Effector memory CD4-positive, alpha-beta T cell (primary cell): ENCODE results near the gene SSBP3.

ENCODE experiments used
- DNase-seq, 3 donors: peaks; one replicate each; pipeline ENCODE4 v3.0.0-alpha.2; 2020
- H3K27ac ChIP-seq: 2 replicates; pipeline ENCODE4 v1.7.0; 2013; ENCODE audit warnings: mild to moderate bottlenecking, low read length, moderate library complexity; ENCODE audit not compliant: insufficient read depth, poor library complexity, severe bottlenecking
- H3K27me3 ChIP-seq: replicated peaks from 2 replicates; pipeline ENCODE4 v1.7.0; 2013; ENCODE audit warnings: mild to moderate bottlenecking, low read length; ENCODE audit not compliant: insufficient read depth, control insufficient read depth, poor library complexity, severe bottlenecking
- H3K36me3 ChIP-seq: 2 replicates; pipeline ENCODE4 v1.7.0; 2013; ENCODE audit warnings: mild to moderate bottlenecking, low read length, moderate library complexity; ENCODE audit not compliant: control insufficient read depth, insufficient read depth
- H3K4me1 ChIP-seq: 2 replicates; pipeline ENCODE4 v1.7.0; 2013; ENCODE audit warnings: low read length, mild to moderate bottlenecking; ENCODE audit not compliant: control insufficient read depth, insufficient read depth, poor library complexity, severe bottlenecking
- H3K4me3 ChIP-seq: 2 replicates; pipeline ENCODE4 v1.7.0; 2013; ENCODE audit warnings: low read length, low read depth, mild to moderate bottlenecking; ENCODE audit not compliant: insufficient read depth, poor library complexity, severe bottlenecking
- H3K9me3 ChIP-seq: 2 replicates; pipeline ENCODE4 v1.7.0; 2013; ENCODE audit warnings: mild to moderate bottlenecking, low read length, moderate library complexity; ENCODE audit not compliant: control insufficient read depth

SSBP3 gene

DNA sequence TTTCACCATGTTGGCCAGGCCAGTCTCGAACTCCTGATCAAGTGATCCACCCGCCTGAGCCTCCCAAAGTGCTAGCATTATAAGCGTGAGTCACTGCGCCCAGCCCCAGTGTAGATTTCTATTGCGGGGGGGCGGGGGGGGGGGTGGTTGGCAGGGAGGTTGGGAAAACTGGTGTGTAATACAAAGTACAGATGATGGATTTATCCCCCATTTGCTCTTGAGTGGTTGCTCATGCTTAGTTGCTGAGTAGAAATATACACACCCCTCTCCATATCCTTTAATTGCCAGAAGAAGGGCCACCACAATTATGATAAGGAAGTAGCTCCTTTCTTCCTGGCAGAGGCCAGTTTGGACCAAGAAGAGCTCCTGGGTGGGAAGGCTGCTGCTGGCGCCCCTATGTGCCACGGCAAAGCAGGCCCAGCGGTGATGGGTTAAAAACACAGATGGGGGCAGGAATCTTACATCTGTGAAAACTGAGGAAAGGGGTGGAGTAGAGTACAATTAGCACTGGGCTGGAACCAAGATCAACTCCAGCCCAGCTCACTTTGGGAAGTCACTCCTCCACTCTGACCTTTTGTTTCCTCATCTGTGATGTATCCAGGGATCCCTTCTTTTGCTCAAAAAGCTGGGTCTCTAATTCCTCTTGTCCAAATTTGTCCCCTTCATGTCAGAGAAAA is 151.0 kb downstream of the SSBP3 start:
- Histone ChIP-seq H3K27me3 (no peaks in the 10 kb centered on the region), H3K4me3 (no peak overlapping the region), H3K36me3 (peaks cover 14% of the 10 kb centered on the region), H3K4me1 (no peaks in the 10 kb centered on the region), H3K9me3 (no peaks in the 10 kb centered on the region), H3K27ac (no peak overlapping the region)
- DNase-seq, result no peak

DNA sequence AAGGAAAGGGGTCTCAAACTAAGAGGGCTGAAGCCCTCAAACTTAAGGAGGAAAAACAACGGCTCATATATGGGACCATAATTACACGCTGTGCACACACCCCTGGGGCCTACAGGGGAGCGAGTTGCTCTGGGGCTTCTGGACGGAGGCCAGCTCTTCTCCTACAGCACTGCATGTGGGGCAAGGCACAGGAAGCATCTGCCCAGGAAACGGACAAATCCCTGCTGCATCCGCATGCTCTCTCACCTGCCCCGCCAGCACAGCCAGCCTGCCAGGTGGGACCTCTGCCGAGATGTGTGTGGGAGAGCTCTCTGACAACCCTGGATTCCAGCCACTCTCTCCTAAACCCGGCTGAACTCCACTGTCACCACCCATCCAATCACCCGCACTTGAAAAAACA is 152.1 kb downstream of the SSBP3 start:
- DNase-seq, result no peak
- no peak overlapping the region for H3K27ac ChIP-seq
- H3K4me1 ChIP-seq, result no peaks in the 10 kb centered on the region
- H3K4me3 ChIP-seq, result no peak overlapping the region
- no peaks in the 10 kb centered on the region for H3K9me3 ChIP-seq
- peaks cover 12% of the 10 kb centered on the region for H3K36me3 ChIP-seq
- no peaks in the 10 kb centered on the region for H3K27me3 ChIP-seq

DNA sequence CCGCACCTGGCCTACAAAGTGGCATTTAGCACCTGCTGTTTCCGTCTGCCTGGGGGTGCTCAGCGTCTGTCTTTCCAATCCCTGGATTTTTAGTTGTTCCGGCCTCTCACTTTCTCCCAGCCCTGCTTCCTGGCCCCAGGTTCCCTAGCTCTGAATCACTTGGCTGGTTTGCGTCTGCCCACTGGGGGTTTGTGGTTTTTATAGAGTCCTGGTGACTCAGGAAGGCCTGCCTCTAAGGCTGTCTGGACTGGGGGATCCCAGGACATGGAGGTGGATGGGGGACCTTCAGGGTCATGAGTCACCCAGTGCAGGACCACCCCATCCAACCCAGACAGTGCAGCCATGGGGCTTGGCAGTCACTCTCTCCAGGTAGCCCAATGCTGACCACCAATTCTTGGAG is 152.7 kb downstream of the SSBP3 start:
- H3K36me3 ChIP-seq, result peaks cover 17% of the 10 kb centered on the region
- no peaks in the 10 kb centered on the region for H3K9me3 ChIP-seq
- no peaks in the 10 kb centered on the region for H3K4me1 ChIP-seq
- no peak for DNase-seq
- H3K27ac ChIP-seq, result no peak overlapping the region
- no peak overlapping the region for H3K4me3 ChIP-seq
- no peaks in the 10 kb centered on the region for H3K27me3 ChIP-seq

DNA sequence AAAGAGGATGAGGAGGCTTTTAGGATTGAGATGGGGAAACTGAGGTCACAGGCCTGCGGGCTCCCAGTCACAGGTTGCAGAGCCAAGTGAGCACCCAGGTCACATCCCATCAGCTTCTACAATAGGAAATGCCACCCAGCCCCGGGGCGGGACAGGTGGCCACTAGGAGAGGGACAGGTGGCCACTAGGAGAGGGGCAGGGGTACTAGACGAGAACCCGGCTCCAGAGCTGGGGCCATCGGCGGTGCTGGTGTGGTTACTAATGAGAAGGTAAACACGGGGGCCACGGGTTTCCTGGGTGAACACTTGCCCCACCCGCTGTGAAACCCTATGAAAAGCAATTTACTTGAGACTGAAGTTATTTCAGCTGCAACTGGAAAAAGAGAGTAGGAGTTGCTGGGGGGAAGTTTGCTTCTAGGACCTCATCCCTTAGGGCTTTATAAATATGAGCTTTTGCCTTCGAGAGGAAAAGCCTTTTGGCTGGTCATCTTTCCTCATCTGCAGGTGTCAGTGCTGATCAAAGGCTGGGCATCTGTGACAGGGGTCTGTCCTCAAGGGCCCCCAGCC is 153.7 kb downstream of the SSBP3 start:
- H3K9me3 ChIP-seq, result no peaks in the 10 kb centered on the region
- no peaks in the 10 kb centered on the region for H3K4me1 ChIP-seq
- no peak overlapping the region for H3K4me3 ChIP-seq
- peaks cover 23% of the 10 kb centered on the region for H3K36me3 ChIP-seq
- no peak overlapping the region for H3K27ac ChIP-seq
- no peak for DNase-seq
- H3K27me3 ChIP-seq, result no peaks in the 10 kb centered on the region

DNA sequence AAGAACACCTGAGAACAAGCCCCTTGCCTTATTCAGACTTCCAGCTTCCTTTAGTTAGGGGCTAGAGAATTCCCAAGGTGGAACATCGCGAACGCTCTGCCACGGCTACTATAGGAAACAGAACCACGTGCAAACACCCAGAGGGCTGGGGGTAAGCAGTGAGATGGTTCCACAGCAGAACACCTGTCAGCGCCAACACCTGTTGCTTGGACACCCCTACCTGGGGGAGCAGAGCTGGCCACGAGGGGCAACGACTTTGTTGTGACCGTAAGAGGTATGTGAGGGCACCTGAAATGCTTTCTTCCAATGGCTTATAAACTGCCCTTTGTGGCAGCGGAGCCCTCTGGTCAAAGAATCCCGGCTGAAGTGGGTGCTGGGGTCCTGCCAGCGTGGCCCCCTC is 155.5 kb downstream of the SSBP3 start:
- no peak for DNase-seq
- no peak overlapping the region for H3K4me3 ChIP-seq
- H3K4me1 ChIP-seq, result no peaks in the 10 kb centered on the region
- no peaks in the 10 kb centered on the region for H3K27me3 ChIP-seq
- no peaks in the 10 kb centered on the region for H3K9me3 ChIP-seq
- no peak overlapping the region for H3K27ac ChIP-seq
- peaks cover 37% of the 10 kb centered on the region for H3K36me3 ChIP-seq

DNA sequence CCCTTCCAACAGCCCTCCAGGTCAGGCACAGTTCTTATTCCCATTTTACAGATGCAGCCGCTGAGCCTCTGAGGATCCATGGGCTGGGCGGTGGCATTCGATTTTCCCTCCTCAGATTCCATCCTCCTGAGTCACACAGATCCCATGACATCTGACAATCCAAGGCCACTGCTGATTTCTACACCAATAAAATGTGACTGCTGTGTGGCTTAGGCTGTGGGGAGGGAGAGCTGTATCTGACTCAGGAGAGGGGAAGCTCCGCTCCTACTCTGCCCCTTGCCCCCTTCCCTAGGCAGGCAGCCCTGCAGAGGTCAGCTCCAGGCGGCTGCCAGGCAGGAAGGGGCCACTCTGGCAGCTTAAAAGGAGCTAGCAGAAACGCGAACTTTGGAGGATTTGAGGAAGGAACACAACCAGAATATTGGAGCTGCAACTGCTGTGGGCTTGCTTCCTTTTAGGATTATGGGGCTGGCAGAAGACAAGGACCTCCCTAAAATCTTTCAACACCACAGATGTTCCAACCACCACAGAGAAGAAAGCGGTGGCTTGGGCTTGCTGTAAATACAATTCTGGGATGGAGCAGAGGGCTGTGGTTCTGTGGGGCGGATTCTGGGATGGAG is 156.3 kb downstream of the SSBP3 start:
- Histone ChIP-seq H3K36me3 (peaks cover 33% of the 10 kb centered on the region), H3K27ac (no peak overlapping the region), H3K4me1 (no peaks in the 10 kb centered on the region), H3K9me3 (no peaks in the 10 kb centered on the region), H3K27me3 (no peaks in the 10 kb centered on the region), H3K4me3 (no peak overlapping the region)
- DNase-seq, result no peak

DNA sequence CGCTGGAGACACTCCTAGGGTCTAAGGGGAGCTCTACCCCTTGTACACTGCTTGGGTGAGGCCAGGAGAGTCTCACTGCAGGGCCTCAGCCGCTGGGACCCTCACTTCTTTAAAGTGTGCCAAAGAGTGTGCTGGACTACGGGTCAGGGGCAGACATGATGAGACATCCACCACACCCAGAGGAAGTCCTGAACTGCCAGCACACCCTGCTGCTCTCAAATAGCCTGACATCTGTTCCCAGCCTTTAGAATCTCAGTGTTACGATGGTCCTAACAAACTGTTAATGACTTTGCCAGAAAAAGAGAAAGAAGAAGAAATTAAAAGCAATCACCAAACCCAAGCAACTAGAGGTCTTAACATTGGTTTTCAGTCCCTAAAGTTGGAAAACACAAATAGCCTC is 157.2 kb downstream of the SSBP3 start:
- DNase-seq, result no peak
- no peaks in the 10 kb centered on the region for H3K9me3 ChIP-seq
- H3K27ac ChIP-seq, result no peak overlapping the region
- no peaks in the 10 kb centered on the region for H3K4me1 ChIP-seq
- peaks cover 33% of the 10 kb centered on the region for H3K36me3 ChIP-seq
- no peak overlapping the region for H3K4me3 ChIP-seq
- no peaks in the 10 kb centered on the region for H3K27me3 ChIP-seq

DNA sequence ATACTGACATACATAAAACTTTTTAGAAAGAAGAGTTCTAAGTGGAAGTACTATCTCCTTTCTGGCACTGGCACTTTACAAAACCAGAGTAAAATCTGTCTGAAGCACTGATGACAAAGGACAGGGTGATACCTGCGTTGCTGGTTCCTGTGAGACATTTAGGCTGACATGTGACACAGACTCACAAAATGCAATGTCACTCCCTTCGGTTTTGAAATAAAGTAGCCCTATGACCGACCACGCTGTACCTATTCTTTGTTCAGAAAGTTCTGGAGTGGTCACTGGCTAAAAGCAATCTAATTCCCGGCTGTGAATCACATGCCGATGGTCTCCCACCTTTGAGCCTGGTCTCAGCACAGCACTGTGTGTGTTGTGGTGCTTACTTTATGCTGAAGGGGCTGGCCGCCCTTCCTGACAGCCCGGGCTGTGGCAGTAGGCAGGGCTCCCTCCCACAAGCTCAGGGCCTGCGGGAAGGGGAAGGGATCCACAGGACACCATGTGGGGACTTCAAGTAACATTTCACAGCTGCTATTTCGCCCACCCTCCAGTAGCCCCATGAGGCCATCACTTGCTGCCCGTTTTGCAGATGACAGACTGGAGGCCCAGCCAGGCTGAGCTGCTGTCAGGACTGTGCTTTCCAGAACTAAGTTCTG is 158.2 kb downstream of the SSBP3 start:
- DNase-seq, result no peak
- Histone ChIP-seq H3K27ac (no peak overlapping the region), H3K4me3 (no peak overlapping the region), H3K4me1 (no peaks in the 10 kb centered on the region), H3K36me3 (peaks cover 38% of the 10 kb centered on the region), H3K27me3 (no peaks in the 10 kb centered on the region), H3K9me3 (no peaks in the 10 kb centered on the region)

DNA sequence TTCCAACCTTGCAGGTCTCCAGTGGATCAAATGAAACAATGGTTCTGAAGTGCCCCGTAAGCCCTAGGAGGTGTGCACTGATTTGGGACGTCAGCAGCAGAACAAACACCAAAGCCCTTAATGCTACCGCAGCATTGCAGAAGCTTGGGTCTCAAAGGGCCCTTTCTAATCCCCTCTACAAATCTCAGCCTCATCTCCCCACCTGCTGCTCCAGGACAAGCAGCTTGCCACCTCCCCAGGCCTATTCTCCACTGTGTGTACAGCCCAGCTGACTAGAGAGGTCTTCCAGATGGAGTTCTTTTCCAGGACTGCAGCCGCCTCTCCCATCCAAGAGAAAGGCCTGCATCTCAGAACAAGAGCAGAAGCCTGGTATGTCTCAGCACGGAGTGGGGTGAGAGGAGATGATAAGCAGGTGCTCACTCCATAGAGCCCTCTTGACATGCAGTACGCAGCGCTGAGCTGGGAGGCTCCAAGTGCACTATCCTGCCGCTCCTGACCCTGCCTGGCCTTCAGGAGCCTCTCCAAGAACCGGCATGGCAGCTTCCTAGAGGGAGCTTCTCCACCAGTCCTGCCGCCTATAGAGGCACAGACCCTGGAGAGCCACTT is 160.0 kb downstream of the SSBP3 start:
- Histone ChIP-seq H3K4me3 (no peak overlapping the region), H3K27me3 (no peaks in the 10 kb centered on the region), H3K27ac (no peak overlapping the region), H3K4me1 (no peaks in the 10 kb centered on the region), H3K36me3 (peaks cover 47% of the 10 kb centered on the region), H3K9me3 (no peaks in the 10 kb centered on the region)
- no peak for DNase-seq

DNA sequence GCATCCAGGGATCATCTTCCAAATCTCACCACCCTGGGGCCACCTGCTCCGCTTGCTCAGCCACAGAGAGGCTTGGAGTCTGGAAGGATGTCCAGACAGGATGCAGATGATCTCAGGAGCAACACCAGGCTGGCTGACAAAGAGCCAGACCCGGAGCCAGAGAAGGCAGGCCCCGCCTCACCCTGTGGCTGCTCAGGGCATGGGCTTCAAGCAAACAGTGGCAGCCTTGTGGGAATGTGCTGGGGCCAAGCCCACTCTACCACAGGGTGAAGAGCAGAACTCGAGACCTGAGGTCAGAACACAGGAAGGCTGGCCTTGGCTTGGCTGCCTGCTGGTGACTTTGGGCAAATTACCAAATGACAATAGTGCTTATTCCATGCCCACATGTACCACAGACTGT is 160.7 kb downstream of the SSBP3 start:
- Histone ChIP-seq H3K27me3 (no peaks in the 10 kb centered on the region), H3K4me3 (no peak overlapping the region), H3K27ac (no peak overlapping the region), H3K9me3 (no peaks in the 10 kb centered on the region), H3K4me1 (no peaks in the 10 kb centered on the region), H3K36me3 (peaks cover 44% of the 10 kb centered on the region)
- DNase-seq, result no peak
